Coronary artery (tissue), 2 donors: ENCODE results near the gene PTGDR2.

ENCODE experiments used
- DNase-seq: peaks from one replicate; pipeline ENCODE4 v3.0.0-alpha.2; 2017; ENCODE audit warnings: low spot score
- H3K27ac ChIP-seq, 2 donors: fragments of 200-600 bp; sonication (generic); one replicate each; pipeline ENCODE4 v1.5.1; 2016 to 2019
- H3K4me3 ChIP-seq: fragments of 200-600 bp; sonication (generic); 2 replicates; pipeline ENCODE4 v1.5.1; 2016; ENCODE audit warnings: mild to moderate bottlenecking, moderate library complexity
- CTCF ChIP-seq: fragments of 200-600 bp; sonication (generic); IDR thresholded peaks from one replicate; pipeline ENCODE4 v1.5.1; 2019; ENCODE audit warnings: antibody characterized with exemption

The PTGDR2 gene

GRCh38 chr11:60873533-60873932, 17.8 kb upstream of the PTGDR2 start:
- DNase-seq, result no peak
- no peak overlapping the region for H3K27ac ChIP-seq
- no peak for TF ChIP-seq CTCF

GRCh38 chr11:60872961-60873524, 17.3 kb upstream of the PTGDR2 start:
- no peak for TF ChIP-seq CTCF
- H3K4me3 ChIP-seq, result no peak overlapping the region
- DNase-seq, result no peak
- H3K27ac ChIP-seq, result no peak overlapping the region

More at GRCh38 chr11:60873533-60873932, 17.8 kb upstream of the PTGDR2 start:
- no peak overlapping the region for H3K4me3 ChIP-seq

GRCh38 chr11:60872124-60872960, 16.6 kb upstream of the PTGDR2 start:
- no peak overlapping the region for H3K4me3 ChIP-seq
- H3K27ac ChIP-seq, result no peak overlapping the region
- TF ChIP-seq CTCF, result no peak
- DNase-seq, result no peak

DNA sequence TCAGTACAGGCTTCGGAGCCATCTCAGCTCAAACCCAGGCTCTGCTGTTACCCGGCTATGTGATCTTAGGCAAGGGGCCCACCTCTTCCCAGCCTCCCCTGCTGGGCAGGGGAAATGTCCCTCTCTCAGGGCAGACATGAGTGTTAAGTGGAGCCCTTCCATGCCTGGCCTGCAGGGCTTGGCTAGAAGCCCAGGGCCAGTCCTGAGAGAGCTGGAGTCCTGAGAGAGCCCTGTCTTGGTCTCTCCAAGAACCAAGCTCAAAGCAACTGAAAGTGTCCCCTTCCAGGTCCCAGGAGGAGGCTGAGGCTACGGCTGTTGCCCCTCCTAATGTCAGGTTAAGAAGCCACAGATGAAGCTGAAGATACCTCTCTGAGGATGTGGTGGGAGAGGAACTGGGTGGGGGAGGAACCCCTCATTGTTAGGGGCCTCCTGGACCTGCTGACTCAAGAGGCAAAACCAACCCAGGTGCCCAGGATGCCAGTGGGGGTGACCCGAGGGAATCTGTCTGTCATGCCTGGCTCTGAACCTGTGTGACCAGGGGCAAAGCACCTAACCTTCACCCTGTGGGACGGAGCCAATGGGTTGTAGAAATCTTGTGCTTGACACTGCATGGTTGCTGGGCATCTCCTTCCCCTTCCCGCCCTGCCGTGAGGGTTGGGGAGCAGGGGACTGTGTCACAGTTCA, 15.8 kb upstream of the PTGDR2 start:
- DNase-seq, result no peak
- TF ChIP-seq CTCF, result no peak
- H3K4me3 ChIP-seq, result no peak overlapping the region
- H3K27ac ChIP-seq, result no peak overlapping the region

DNA sequence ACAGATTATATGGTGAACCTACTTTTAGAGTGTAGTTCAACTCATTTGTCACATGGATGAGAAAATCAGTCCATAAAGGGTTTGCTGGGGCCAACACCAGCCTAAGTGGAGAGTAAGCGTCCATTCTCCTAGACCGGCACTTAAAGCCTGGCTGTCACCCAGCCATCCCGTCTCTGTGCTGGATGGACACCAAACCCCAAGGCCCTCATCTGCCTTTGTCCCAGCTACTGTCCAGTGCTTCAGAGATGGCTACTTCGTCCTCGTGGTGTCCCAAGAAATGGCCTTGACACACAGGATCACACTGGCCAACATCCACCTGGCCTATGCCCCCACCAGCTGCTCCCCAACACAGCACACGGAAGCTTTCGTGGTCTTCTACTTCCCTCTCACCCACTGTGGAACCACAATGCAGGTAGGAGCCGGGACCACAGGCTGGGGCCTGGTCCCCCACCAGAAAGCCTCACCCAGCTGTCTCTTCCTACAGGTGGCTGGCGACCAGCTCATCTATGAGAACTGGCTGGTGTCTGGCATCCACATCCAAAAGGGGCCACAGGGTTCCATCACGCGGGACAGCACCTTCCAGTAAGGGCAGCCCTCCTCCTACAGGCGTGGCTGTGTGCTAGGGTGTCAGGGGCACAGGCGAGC, 15.1 kb upstream of the PTGDR2 start:
- no peak for TF ChIP-seq CTCF
- Histone ChIP-seq H3K27ac (no peak overlapping the region), H3K4me3 (no peak overlapping the region)
- no peak for DNase-seq

GRCh38 chr11:60870276-60870675, 14.5 kb upstream of the PTGDR2 start:
- Histone ChIP-seq H3K27ac (no peak overlapping the region), H3K4me3 (no peak overlapping the region)
- no peak for DNase-seq
- no peak for TF ChIP-seq CTCF
